K562 (cell line): ENCODE data around the gene WASL. TPM values are rescaled to one million over a fixed set of nuclear protein-coding genes. Genes with fewer than 3 reads are reported as not detected.
A peak's percentile ranks its signal among the peaks of the same experiment; 100 is the strongest.

Experiments used
- CEBPG ChIP-seq, 3 experiments: fragments of 200-800 bp in 1 of 3; sonication (Bioruptor generic) in 1 of 3; sonication (generic) in 1 of 3; formaldehyde crosslinking in 1 of 3; IDR thresholded peaks in 2 of 3; conservative IDR thresholded peaks in 1 of 3; 2 replicates each; pipeline versions ENCODE4 v1.6.1 to v1.8.0; 2016 to 2022; ENCODE audit warnings: missing compliant biosample characterization in 2 of 3, missing genetic modification characterization in 2 of 3, mild to moderate bottlenecking in 1 of 3, missing genetic modification reagents in 1 of 3
- DLX4 ChIP-seq: fragments of 250-450 bp; sonication (Bioruptor Pico); IDR thresholded peaks from 2 replicates; pipeline ENCODE4 v1.6.1; 2021; ENCODE audit warnings: mild to moderate bottlenecking
- E4F1 ChIP-seq: fragments of 250-450 bp; sonication (Bioruptor Pico); IDR thresholded peaks from 2 replicates; pipeline ENCODE4 v1.5.0; 2021; ENCODE audit warnings: mild to moderate bottlenecking, borderline replicate concordance
- FOXP1 ChIP-seq: sonication (generic); formaldehyde crosslinking; IDR thresholded peaks from 2 replicates; pipeline ENCODE4 v1.8.0; 2022; ENCODE audit warnings: mild to moderate bottlenecking, missing genetic modification reagents
- GABPA ChIP-seq: fragments of 200-800 bp; sonication (Bioruptor generic); conservative IDR thresholded peaks from 2 replicates; pipeline ENCODE4 v1.6.1; 2016; ENCODE audit warnings: low read depth, missing genetic modification characterization, missing compliant biosample characterization
- HCFC1 ChIP-seq: IDR thresholded peaks from 2 replicates; pipeline ENCODE4 v1.6.1; 2012; ENCODE audit warnings: low read depth, low read length, improper control_type of control experiment
- NONO ChIP-seq, 2 experiments: fragments of 200-400 bp in 1 of 2; fragments of 450-650 bp in 1 of 2; formaldehyde crosslinking in 1 of 2; IDR thresholded peaks; 2 replicates each; pipeline ENCODE4 v1.6.1; 2017; ENCODE audit warnings: low read depth in 2 of 2, mild to moderate bottlenecking in 2 of 2, moderate library complexity in 2 of 2, low read length in 1 of 2
- NR2C2 ChIP-seq, 2 experiments: fragments of 200-800 bp in 1 of 2; sonication (Bioruptor generic) in 1 of 2; sonication (generic) in 1 of 2; formaldehyde crosslinking in 1 of 2; IDR thresholded peaks; 2 replicates each; pipeline versions ENCODE4 v1.6.1 to v1.8.0; 2016 to 2022; ENCODE audit warnings: mild to moderate bottlenecking in 1 of 2, missing compliant biosample characterization in 1 of 2, missing genetic modification characterization in 1 of 2, missing genetic modification reagents in 1 of 2
- PATZ1 ChIP-seq: fragments of 250-450 bp; sonication (Bioruptor Pico); IDR thresholded peaks from 2 replicates; pipeline ENCODE4 v1.5.0; 2020; ENCODE audit warnings: mild to moderate bottlenecking, borderline replicate concordance
- RB1 ChIP-seq: fragments of 450-650 bp; IDR thresholded peaks from 2 replicates; pipeline ENCODE4 v1.6.1; 2017; ENCODE audit warnings: low read depth, mild to moderate bottlenecking
- RBM17 ChIP-seq: fragments of 200-400 bp; formaldehyde crosslinking; IDR thresholded peaks from 2 replicates; pipeline ENCODE4 v1.6.1; 2017; ENCODE audit warnings: low read depth, mild to moderate bottlenecking, low read length, borderline replicate concordance
- SAP30 ChIP-seq: fragments of 200-600 bp; sonication (generic); IDR thresholded peaks from 2 replicates; pipeline ENCODE4 v1.6.1; 2012; ENCODE audit warnings: borderline replicate concordance, low read depth, mild to moderate bottlenecking, moderate library complexity, low read length, control low read depth, inconsistent platforms; ENCODE audit not compliant: insufficient read depth, poor library complexity, severe bottlenecking
- SMAD4 ChIP-seq: fragments of 250-450 bp; sonication (Bioruptor Pico); conservative IDR thresholded peaks from 2 replicates; pipeline ENCODE4 v1.8.0; 2021; ENCODE audit warnings: inconsistent platforms, mild to moderate bottlenecking, moderate library complexity
- SMC3 ChIP-seq: conservative IDR thresholded peaks from 2 replicates; pipeline ENCODE4 v1.6.1; 2011; ENCODE audit warnings: low read depth, low read length, improper control_type of control experiment; ENCODE audit not compliant: insufficient read depth
- SOX6 ChIP-seq: fragments of 450-650 bp; IDR thresholded peaks from 2 replicates; pipeline ENCODE4 v1.6.1; 2014; ENCODE audit warnings: mild to moderate bottlenecking
- TAF15 ChIP-seq: fragments of 200-400 bp; formaldehyde crosslinking; IDR thresholded peaks from 2 replicates; pipeline ENCODE4 v1.6.1; 2017; ENCODE audit warnings: mild to moderate bottlenecking, low read depth, low read length, moderate library complexity
- TBP ChIP-seq: optimal IDR thresholded peaks from 2 replicates; pipeline ENCODE3; 2011; ENCODE audit warnings: low read depth, low read length, improper control_type of control experiment
- TRIM24 ChIP-seq, 2 experiments: fragments of 450-650 bp; IDR thresholded peaks; 2 replicates each; pipeline ENCODE4 v1.6.1; 2016
- ZNF184 ChIP-seq: sonication (generic); formaldehyde crosslinking; IDR thresholded peaks from 2 replicates; pipeline ENCODE4 v1.5.0; 2020; ENCODE audit warnings: missing genetic modification reagents
- ZNF512 ChIP-seq: IDR thresholded peaks from 2 replicates; pipeline ENCODE4 v1.6.1; 2016; ENCODE audit warnings: missing genetic modification characterization, missing compliant biosample characterization
- polyA plus RNA-seq, 8 experiments: library from polyadenylated mRNA; depleted of rRNA in 4 of 8; stranded (reverse) in 5 of 8; unstranded in 3 of 8; fragments of >200 nt; fragmentation: Nextera tagmentation in 2 of 8; fragmentation: Illumina TruSeq in 1 of 8; extraction: Ambion mirVana in 2 of 8; extraction: Trizol in 1 of 8; gene quantifications; 2 replicates each; pipeline versions ENCODE4 v1.2.1 to v1.2.3, GENCODE V29; 2011 to 2014; ENCODE audit warnings: inconsistent platforms in 1 of 8, missing spikeins in 1 of 8
- total RNA-seq, 7 experiments: library from RNA; depleted of rRNA in 6 of 7; stranded (reverse); fragments of >200 nt in 6 of 7; fragmentation: Illumina TruSeq in 2 of 7; extraction: Trizol in 2 of 7; gene quantifications; 2 replicates each; pipeline versions ENCODE4 v1.2.1 to v1.2.3, GENCODE V29; 2011 to 2021; ENCODE audit warnings: low replicate concordance in 1 of 7

The WASL gene
- total and polyA plus RNA-seq, 9 of the 15 experiments (the other 6 are each of a cell fraction or from before 2014, with no cell fraction given) = 3.2 to 13.9 (median 8.3) TPM

- TF ChIP-seq FOXP1 (CRISPR knock-in tag) (no peak), ZNF512 (tag) (no peak), RBM17 (no peak), DLX4 (CRISPR knock-in tag) (no peak), TBP (no peak), RB1 (no peak), HCFC1 (no peak), SMAD4 (CRISPR knock-in tag) (peak; percentile 19; the same call in 1 of the 2 replicates), SOX6 (peak; percentile 87), NONO (IDR thresholded peaks at IDR 0.05; ENCODE audit: low read depth in 2 of 2, low read length in 1 of 2) (no peak), ZNF184 (CRISPR knock-in tag) (no peak), TRIM24 (IDR thresholded peaks at IDR 0.05) (peak in 1 of 2 experiments; percentile 21; a peak in 2 of 4 replicates), SAP30 (no peak), GABPA (tag) (peak; percentile 29; the same call in 1 of the 2 replicates), NR2C2 (CRISPR knock-in tag; IDR thresholded peaks at IDR 0.05) (no peak), NR2C2 (tag; IDR thresholded peaks at IDR 0.05) (peak; percentile 53; the same call in 1 of the 2 replicates), SMC3 (no peak), PATZ1 (CRISPR knock-in tag) (no peak), E4F1 (CRISPR knock-in tag) (0 out of 2 replicates have a peak, but pooled peaks have one; percentile 25), TAF15 (no peak), CEBPG (CRISPR knock-in tag; IDR thresholded peaks at IDR 0.05) (peak; percentile 68), CEBPG (tag; conservative IDR thresholded peaks at IDR 0.05 in 1 of 2, IDR thresholded peaks at IDR 0.05 in 1 of 2) (no peak)
Measured at GRCh38 chr7:123789206-123789784, 40.5 kb upstream of the WASL start (continued).
